Naive thymus-derived CD4-positive, alpha-beta T cell (primary cell): ENCODE data around the gene GUCD1. TPM values are rescaled to one million over a fixed set of nuclear protein-coding genes. Genes with fewer than 3 reads are reported as not detected.

Experiments used
- ATAC-seq: fragments of 150-1000 bp; cut with Tn5 transposase; 2 replicates; pipeline ENCODE4 v1.10.0; 2021; ENCODE audit warnings: mild to moderate bottlenecking, moderate library complexity
- CTCF ChIA-PET: fragments of 350-600 bp; sonication (Branson Sonifier 250); formaldehyde crosslinking; loops from one replicate; lab custom pipeline; 2021; ENCODE audit warnings: antibody characterized with exemption; lab: Charles Lee
- POLR2A ChIA-PET: fragments of 350-600 bp; sonication (Branson Sonifier 250); formaldehyde crosslinking; loops from one replicate; lab custom pipeline; 2021; ENCODE audit warnings: antibody characterized with exemption, inconsistent platforms; lab: Charles Lee
- DNase-seq, 9 donors: peaks; one replicate each; pipeline versions ENCODE4 v3.0.0 to v3.0.0-alpha.2; 2020 to 2022; ENCODE audit warnings: mixed read lengths in 1 of 9
- H3K27ac ChIP-seq: one replicate; pipeline ENCODE4 v1.7.0; 2013; ENCODE audit warnings: mild to moderate bottlenecking, low read depth, low read length, moderate library complexity
- H3K27me3 ChIP-seq, 2 donors: one replicate each; pipeline ENCODE4 v1.7.0; 2013; ENCODE audit warnings: low read length in 2 of 2, mild to moderate bottlenecking in 2 of 2, moderate library complexity in 2 of 2; ENCODE audit not compliant: control insufficient read depth in 2 of 2, insufficient read depth in 2 of 2
- H3K36me3 ChIP-seq, 3 experiments: 1 replicate in 2 of 3; 2 replicates in 1 of 3; pipeline ENCODE4 v1.7.0; 2013; ENCODE audit warnings: low read length in 3 of 3, mild to moderate bottlenecking in 3 of 3, moderate library complexity in 1 of 3; ENCODE audit not compliant: insufficient read depth in 3 of 3, control insufficient read depth in 2 of 3
- H3K4me1 ChIP-seq, 2 donors: one replicate each; pipeline ENCODE4 v1.7.0; 2013; ENCODE audit warnings: low read length in 2 of 2, mild to moderate bottlenecking in 2 of 2, moderate library complexity in 1 of 2; ENCODE audit not compliant: control insufficient read depth in 2 of 2, insufficient read depth in 2 of 2
- H3K4me3 ChIP-seq: 2 replicates; pipeline ENCODE4 v1.7.0; 2013; ENCODE audit warnings: mild to moderate bottlenecking, low read length
- H3K9me3 ChIP-seq, 3 experiments: 1 replicate in 2 of 3; 2 replicates in 1 of 3; pipeline ENCODE4 v1.7.0; 2013; ENCODE audit warnings: low read length in 3 of 3; ENCODE audit not compliant: control insufficient read depth in 2 of 3
- H3K27ac Mint-ChIP-seq, 9 donors: one replicate each; pipeline ENCODE4 v1.8.0; 2020 to 2022; ENCODE audit warnings: mixed read lengths in 9 of 9, mild to moderate bottlenecking in 8 of 9, moderate library complexity in 5 of 9, inconsistent platforms in 2 of 9
- H3K27me3 Mint-ChIP-seq, 5 donors: one replicate each; pipeline ENCODE4 v1.8.0; 2021 to 2022; ENCODE audit warnings: mixed read lengths in 5 of 5, mild to moderate bottlenecking in 1 of 5
- H3K36me3 Mint-ChIP-seq, 5 donors: one replicate each; pipeline ENCODE4 v1.8.0; 2020 to 2022; ENCODE audit warnings: mixed read lengths in 5 of 5, mild to moderate bottlenecking in 3 of 5, inconsistent platforms in 1 of 5
- H3K4me1 Mint-ChIP-seq, 7 donors: one replicate each; pipeline ENCODE4 v1.8.0; 2020 to 2022; ENCODE audit warnings: mixed read lengths in 7 of 7, mild to moderate bottlenecking in 3 of 7, inconsistent platforms in 1 of 7
- H3K4me3 Mint-ChIP-seq, 10 donors: one replicate each; pipeline ENCODE4 v1.8.0; 2020 to 2022; ENCODE audit warnings: mild to moderate bottlenecking in 10 of 10, mixed read lengths in 10 of 10, moderate library complexity in 6 of 10, inconsistent platforms in 2 of 10
- H3K9me3 Mint-ChIP-seq, 11 donors: one replicate each; pipeline ENCODE4 v1.8.0; 2020 to 2022; ENCODE audit warnings: mixed read lengths in 11 of 11, mild to moderate bottlenecking in 4 of 11, inconsistent platforms in 1 of 11, moderate library complexity in 1 of 11
- intact Hi-C, 2 donors: fragments of 100-400 bp; cut with micrococcal nuclease; formaldehyde crosslinking; loops; one replicate each; pipeline ENCODE4 v1.15.1; 2023
- polyA plus RNA-seq, 2 donors: library from polyadenylated mRNA; unstranded; fragments of 300-500 nt; fragmentation: Illumina TruSeq; gene quantifications; one replicate each; pipeline ENCODE4 v1.2.3, GENCODE V29; 2021
- total RNA-seq, 6 experiments: library from RNA in 5 of 6; stranded (reverse) in 5 of 6; gene quantifications; 1 replicate in 5 of 6; 2 replicates in 1 of 6; pipeline ENCODE4 v1.2.3 and lab custom pipeline; 2021 to 2026

GUCD1 gene
- total and polyA plus RNA-seq, 7 experiments from 2014 or later = 33.1 to 131 (median 61.7) TPM

- Histone ChIP-seq H3K9me3 (no peaks in the 10 kb centered on the region), H3K36me3 (no peaks in the 10 kb centered on the region), H3K27me3 (no peaks in the 10 kb centered on the region), H3K4me3 (no peak overlapping the region), H3K4me1 (no peaks in the 10 kb centered on the region), H3K27ac (no peak overlapping the region)
- no peak overlapping the region for H3K4me3 Mint-ChIP-seq
- H3K9me3 Mint-ChIP-seq = no peaks in the 10 kb centered on the region
- ATAC-seq (no peak), DNase-seq (no peak)
- no peaks in the 10 kb centered on the region for H3K36me3 Mint-ChIP-seq
- no peak overlapping the region for H3K27ac Mint-ChIP-seq
- intact Hi-C loops = loop anchor here (1.0 kb wide), 2 partner anchors 83 to 179 kb away; no protein-coding TSS in a partner anchor
- peaks cover 0 to 25% (median 4%) of the 10 kb centered on the region in 7 donors for H3K4me1 Mint-ChIP-seq
- ChIA-PET POLR2A (no interaction called here), CTCF (interaction anchor here (1.4 kb wide), 1 partner anchor 77 kb away, joined by 6 read pairs; the partner anchor contains the start of gene ADORA2A)
- H3K27me3 Mint-ChIP-seq = peaks cover 0 to 7% (median 0%) of the 10 kb centered on the region in 5 donors
Measured at GRCh38 chr22:24503843-24504338, 51.0 kb downstream of the GUCD1 start.

GRCh38 chr22:24503137-24503842 lies 51.6 kb downstream of the GUCD1 start:
- Mint-ChIP-seq H3K36me3 (no peaks in the 10 kb centered on the region), H3K27me3 (peaks cover 0 to 7% (median 0%) of the 10 kb centered on the region in 5 donors), H3K4me1 (peaks cover 4 to 26% (median 8%) of the 10 kb centered on the region in 7 donors), H3K4me3 (no peak overlapping the region), H3K27ac (peak overlapping the region in 2 of 9 donors; percentile 21 to 78), H3K9me3 (no peaks in the 10 kb centered on the region)
- H3K4me1 ChIP-seq = peaks cover 0 to 1% of the 10 kb centered on the region in 2 donors
- H3K27me3 ChIP-seq = no peaks in the 10 kb centered on the region
- DNase-seq (peak; percentile 14 to 58 (median 40)), ATAC-seq (peak; percentile 88)
- CTCF ChIA-PET = interaction anchor here (0.7 to 1.3 kb wide), 7 partner anchors 15 to 88 kb away, joined by 3 to 17 read pairs (median 3); partner anchors contain the start of gene ADORA2A
- POLR2A ChIA-PET = no interaction called here
- no peak overlapping the region for H3K27ac ChIP-seq
- no peaks in the 10 kb centered on the region for H3K36me3 ChIP-seq
- no peaks in the 10 kb centered on the region for H3K9me3 ChIP-seq
- intact Hi-C loops = loop anchor here (1.0 kb wide), 2 partner anchors 82 to 178 kb away; no protein-coding TSS in a partner anchor
- H3K4me3 ChIP-seq = no peak overlapping the region

GRCh38 chr22:24502541-24502940 lies 52.4 kb downstream of the GUCD1 start:
- no peak overlapping the region for H3K4me3 ChIP-seq
- no peaks in the 10 kb centered on the region for H3K36me3 Mint-ChIP-seq
- H3K9me3 Mint-ChIP-seq = no peaks in the 10 kb centered on the region
- DNase-seq (no peak), ATAC-seq (no peak)
- ChIA-PET POLR2A (no interaction called here), CTCF (interaction anchor here (0.7 to 1.3 kb wide), 7 partner anchors 16 to 89 kb away, joined by 3 to 17 read pairs (median 3); partner anchors contain the start of gene ADORA2A)
- peak overlapping the region in 1 of 9 donors; percentile 13 for H3K27ac Mint-ChIP-seq
- H3K4me1 ChIP-seq = peaks cover 0 to 8% of the 10 kb centered on the region in 2 donors
- H3K4me3 Mint-ChIP-seq = no peak overlapping the region
- peaks cover 0 to 7% (median 0%) of the 10 kb centered on the region in 5 donors for H3K27me3 Mint-ChIP-seq
- H3K9me3 ChIP-seq = no peaks in the 10 kb centered on the region
- peaks cover 12 to 34% (median 13%) of the 10 kb centered on the region in 7 donors for H3K4me1 Mint-ChIP-seq
- no peak overlapping the region for H3K27ac ChIP-seq
- H3K27me3 ChIP-seq = no peaks in the 10 kb centered on the region
- no peaks in the 10 kb centered on the region for H3K36me3 ChIP-seq
- intact Hi-C loops = no loop called here

GRCh38 chr22:24502034-24502433 lies 52.9 kb downstream of the GUCD1 start:
- DNase-seq (no peak), ATAC-seq (no peak)
- peak overlapping the region in 1 of 9 donors; percentile 13 for H3K27ac Mint-ChIP-seq
- POLR2A ChIA-PET = no interaction called here
- Histone ChIP-seq H3K27ac (no peak overlapping the region), H3K27me3 (no peaks in the 10 kb centered on the region), H3K4me3 (no peak overlapping the region), H3K4me1 (peaks cover 0 to 8% of the 10 kb centered on the region in 2 donors), H3K9me3 (no peaks in the 10 kb centered on the region), H3K36me3 (no peaks in the 10 kb centered on the region)
- peaks cover 15 to 32% (median 17%) of the 10 kb centered on the region in 7 donors for H3K4me1 Mint-ChIP-seq
- H3K9me3 Mint-ChIP-seq = no peaks in the 10 kb centered on the region
- no peaks in the 10 kb centered on the region for H3K36me3 Mint-ChIP-seq
- no peak overlapping the region for H3K4me3 Mint-ChIP-seq
- CTCF ChIA-PET = interaction anchor here (1.0 to 1.3 kb wide), 5 partner anchors 17 to 79 kb away, joined by 3 to 17 read pairs (median 5); partner anchors contain the start of gene ADORA2A
- intact Hi-C loops = no loop called here
- peaks cover 0 to 7% (median 0%) of the 10 kb centered on the region in 5 donors for H3K27me3 Mint-ChIP-seq

GRCh38 chr22:24501301-24502005 lies 53.5 kb downstream of the GUCD1 start:
- POLR2A ChIA-PET = no interaction called here
- H3K27ac Mint-ChIP-seq = no peak overlapping the region
- H3K4me3 Mint-ChIP-seq = no peak overlapping the region
- Histone ChIP-seq H3K4me1 (peaks cover 0 to 8% of the 10 kb centered on the region in 2 donors), H3K27ac (no peak overlapping the region), H3K27me3 (no peaks in the 10 kb centered on the region), H3K36me3 (no peaks in the 10 kb centered on the region), H3K4me3 (no peak overlapping the region), H3K9me3 (no peaks in the 10 kb centered on the region)
- no peaks in the 10 kb centered on the region for H3K36me3 Mint-ChIP-seq
- peaks cover 0 to 11% (median 4%) of the 10 kb centered on the region in 5 donors for H3K27me3 Mint-ChIP-seq
- ATAC-seq (no peak), DNase-seq (no peak)
- intact Hi-C loops = no loop called here
- CTCF ChIA-PET = interaction anchor here (1.3 kb wide), 2 partner anchors 17 to 79 kb away, joined by 5 to 17 read pairs; no protein-coding TSS in a partner anchor
- peaks cover 15 to 27% (median 20%) of the 10 kb centered on the region in 7 donors for H3K4me1 Mint-ChIP-seq
- H3K9me3 Mint-ChIP-seq = no peaks in the 10 kb centered on the region

- intact Hi-C loops = no loop called here
- CTCF ChIA-PET = interaction anchor here (0.5 to 0.8 kb wide), 2 partner anchors 70 to 582 kb away, joined by 3 read pairs; no protein-coding TSS in a partner anchor
- H3K27ac Mint-ChIP-seq = peak overlapping the region in 2 of 9 donors; percentile 38 to 51
Measured at GRCh38 chr22:24500277-24500820, 54.6 kb downstream of the GUCD1 start.

More at GRCh38 chr22:24500277-24500820, 54.6 kb downstream of the GUCD1 start:
- peaks cover 0 to 8% of the 10 kb centered on the region in 2 donors for H3K4me1 ChIP-seq
- no peaks in the 10 kb centered on the region for H3K27me3 ChIP-seq
- Mint-ChIP-seq H3K9me3 (no peaks in the 10 kb centered on the region), H3K36me3 (no peaks in the 10 kb centered on the region), H3K4me1 (peaks cover 15 to 26% (median 20%) of the 10 kb centered on the region in 7 donors), H3K4me3 (peak overlapping the region in 1 of 10 donors; percentile 35), H3K27me3 (peaks cover 0 to 19% (median 6%) of the 10 kb centered on the region in 5 donors)
- POLR2A ChIA-PET = no interaction called here
- H3K4me3 ChIP-seq = no peak overlapping the region
- H3K36me3 ChIP-seq = no peaks in the 10 kb centered on the region
- H3K9me3 ChIP-seq = no peaks in the 10 kb centered on the region
- ATAC-seq = no peak
- no peak overlapping the region for H3K27ac ChIP-seq
- DNase-seq = no peak
